Fibroblast of skin of left biceps (primary cell): ENCODE results near the gene REEP2.

Source experiments
- DNase-seq, 2 experiments: peaks; one replicate each; pipeline ENCODE4 v3.0.0-alpha.2; 2013; ENCODE audit warnings: low read depth in 2 of 2

REEP2 gene

GRCh38 chr5:138495351-138495750, 56.5 kb downstream of the REEP2 start:
- DNase-seq: no peak
